Measurements from ENCODE around the gene TBC1D10A.

DNA sequence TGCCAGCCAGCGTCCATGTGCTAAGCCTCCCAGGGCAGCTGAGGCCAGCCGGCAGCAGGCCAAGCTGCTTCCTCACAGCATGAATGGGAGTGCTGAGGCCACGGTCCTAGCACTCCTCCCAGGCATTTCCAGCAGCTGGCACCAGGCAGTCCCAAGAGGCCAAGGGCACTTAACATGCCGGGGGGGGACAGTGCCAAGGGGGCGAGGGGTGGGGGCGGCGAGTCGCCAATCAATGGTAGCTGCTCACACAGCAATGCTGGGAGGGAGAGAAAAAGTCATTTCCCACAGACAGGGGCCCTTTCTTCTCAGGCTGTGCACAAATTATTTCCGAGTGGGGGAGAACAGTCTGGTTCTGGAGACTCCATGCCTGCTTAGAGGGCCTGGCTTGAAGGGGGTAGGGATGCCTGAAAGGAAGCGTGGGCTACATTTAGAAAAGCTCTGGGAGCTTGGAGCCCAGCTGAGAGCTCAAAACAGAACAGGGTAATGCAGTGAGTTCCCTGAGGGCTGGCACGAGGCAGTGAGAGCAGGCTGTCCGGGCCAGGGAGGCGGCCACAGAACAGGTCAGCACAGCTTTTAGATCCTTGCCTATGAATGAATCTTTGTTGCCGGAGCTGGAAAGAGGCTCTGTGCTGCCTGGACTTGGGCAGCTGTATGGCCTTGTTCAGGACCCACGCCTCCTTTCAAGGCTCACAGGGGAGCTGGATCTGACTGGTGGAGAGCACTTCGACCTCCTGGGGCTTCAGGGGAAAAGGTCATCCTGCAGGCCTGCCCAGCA is 14.4 kb upstream of the TBC1D10A start:
- no peak for TF ChIP-seq EZH2phosphoT487 (IDR thresholded peaks at IDR 0.05; ENCODE audit: borderline replicate concordance, low read length)
- no peak for TF ChIP-seq CTCF (conservative IDR thresholded peaks at IDR 0.05; ENCODE audit: low read depth, low read length)
- no peak for TF ChIP-seq EZH2 (IDR thresholded peaks at IDR 0.05; ENCODE audit: low read length, unreplicated experiment)

All from PC-3 (cell line).